Measurements from ENCODE around the gene TRIM49. TPM values are rescaled to one million over a fixed set of nuclear protein-coding genes. Genes with fewer than 3 reads are reported as not detected.

The TRIM49 gene
- total and polyA plus RNA-seq, 7 experiments from 2014 or later, result not detected

Other genes starting within 250 kb of the TRIM49 start
- gene TRIM77, start 98.3 kb downstream of the TRIM49 start, total RNA-seq, result not detected
- not detected for gene TRIM77, start 98.3 kb downstream of the TRIM49 start, polyA plus RNA-seq
- gene TRIM64B, start 69.9 kb upstream of the TRIM49 start, total RNA-seq, result not detected
- not detected for gene TRIM64B, start 69.9 kb upstream of the TRIM49 start, polyA plus RNA-seq
- gene TRIM49D1, start 113.7 kb upstream of the TRIM49 start, total RNA-seq, result not detected
- gene TRIM49D1, start 113.7 kb upstream of the TRIM49 start, polyA plus RNA-seq, result not detected
- gene TRIM49D2, start 115.5 kb upstream of the TRIM49 start, total RNA-seq, result not detected
- gene TRIM49D2, start 115.5 kb upstream of the TRIM49 start, polyA plus RNA-seq, result not detected
- gene TRIM64, start 157.5 kb upstream of the TRIM49 start, total RNA-seq, result not detected
- gene TRIM64, start 157.5 kb upstream of the TRIM49 start, polyA plus RNA-seq, result not detected
- gene TRIM49C, start 222.5 kb upstream of the TRIM49 start, total RNA-seq, result not detected
- not detected for gene TRIM49C, start 222.5 kb upstream of the TRIM49 start, polyA plus RNA-seq